ENCODE measurements around the gene NEDD9. TPM values are rescaled to one million over a fixed set of nuclear protein-coding genes. Genes with fewer than 3 reads are reported as not detected.

Gene NEDD9
- total RNA-seq, 4 donors from 2014 or later, result 34.6 to 82.7 (median 72.3) TPM

GRCh38 chr6:11230158-11231107, 2.0 kb downstream of the NEDD9 start:
- TF ChIP-seq EP300 (IDR thresholded peaks at IDR 0.05; ENCODE audit: low read depth) (no peak), POLR2A (IDR thresholded peaks at IDR 0.05) (peak; percentile 56), POLR2AphosphoS5 (IDR thresholded peaks at IDR 0.05) (peak; percentile 50 to 80 (median 65))
- TF ChIP-seq, protein P1, sequence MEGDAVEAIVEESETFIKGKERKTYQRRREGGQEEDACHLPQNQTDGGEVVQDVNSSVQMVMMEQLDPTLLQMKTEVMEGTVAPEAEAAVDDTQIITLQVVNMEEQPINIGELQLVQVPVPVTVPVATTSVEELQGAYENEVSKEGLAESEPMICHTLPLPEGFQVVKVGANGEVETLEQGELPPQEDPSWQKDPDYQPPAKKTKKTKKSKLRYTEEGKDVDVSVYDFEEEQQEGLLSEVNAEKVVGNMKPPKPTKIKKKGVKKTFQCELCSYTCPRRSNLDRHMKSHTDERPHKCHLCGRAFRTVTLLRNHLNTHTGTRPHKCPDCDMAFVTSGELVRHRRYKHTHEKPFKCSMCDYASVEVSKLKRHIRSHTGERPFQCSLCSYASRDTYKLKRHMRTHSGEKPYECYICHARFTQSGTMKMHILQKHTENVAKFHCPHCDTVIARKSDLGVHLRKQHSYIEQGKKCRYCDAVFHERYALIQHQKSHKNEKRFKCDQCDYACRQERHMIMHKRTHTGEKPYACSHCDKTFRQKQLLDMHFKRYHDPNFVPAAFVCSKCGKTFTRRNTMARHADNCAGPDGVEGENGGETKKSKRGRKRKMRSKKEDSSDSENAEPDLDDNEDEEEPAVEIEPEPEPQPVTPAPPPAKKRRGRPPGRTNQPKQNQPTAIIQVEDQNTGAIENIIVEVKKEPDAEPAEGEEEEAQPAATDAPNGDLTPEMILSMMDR (IDR thresholded peaks at IDR 0.05), result no peak
- Histone ChIP-seq H3K4me1 (peaks cover 7 to 26% (median 17%) of the 10 kb centered on the region in 4 donors), H3K27me3 (no peaks in the 10 kb centered on the region), H3K36me3 (no peaks in the 10 kb centered on the region), H3K4me3 (peak overlapping the region; percentile 5 to 80 (median 62)), H3K9me3 (no peaks in the 10 kb centered on the region), H3K27ac (peak overlapping the region; percentile 89 to 94 (median 93))
- intact Hi-C loops (cut with DNase I; ENCODE audit: low total_unique reads), result no loop called here
- peak; percentile 54 for DNase-seq
- in situ Hi-C loops (cut with MboI; ENCODE audit: low pct_ligation_motif_present in 1 of 4, low pct_unique_long_range_greater_than_20kb in 1 of 4, low sequenced_read_pairs in 3 of 4), result no loop called here
- WGBS, 2 donors (ENCODE audit: low coverage in 1 of 2), result 33 to 46% methylated on average over 7 to 9 of the region's 9 CpGs

DNA sequence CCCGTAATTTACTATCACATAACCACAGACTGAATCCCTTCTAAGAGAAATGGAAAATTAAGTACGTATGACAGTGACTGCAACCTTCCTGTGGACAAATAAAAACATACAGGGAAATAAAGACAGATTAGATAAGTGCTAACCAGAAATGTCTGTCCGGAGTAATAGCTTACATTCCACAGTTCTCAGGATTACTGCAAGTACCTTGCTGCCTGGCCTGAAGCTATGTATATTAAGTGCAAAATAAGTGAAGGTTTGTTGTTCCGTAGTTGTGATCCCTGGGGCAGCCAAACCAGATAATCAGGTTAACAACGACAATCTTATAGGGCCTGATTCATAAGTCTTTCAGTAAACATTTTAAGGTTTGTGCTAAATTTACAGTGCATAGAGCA, 2.8 kb downstream of the NEDD9 start:
- no peak for DNase-seq
- Histone ChIP-seq H3K27ac (peak overlapping the region; percentile 89 to 94 (median 93)), H3K27me3 (no peaks in the 10 kb centered on the region), H3K4me3 (peak overlapping the region in 3 of 4 donors; percentile 58 to 80 (median 67)), H3K36me3 (no peaks in the 10 kb centered on the region), H3K4me1 (peaks cover 7 to 32% (median 18%) of the 10 kb centered on the region in 4 donors), H3K9me3 (no peaks in the 10 kb centered on the region)
- WGBS, 2 donors (ENCODE audit: low coverage in 1 of 2), result 22 to 45% methylated on average over 3 to 5 of the region's 5 CpGs
- in situ Hi-C loops (cut with MboI; ENCODE audit: low pct_ligation_motif_present in 1 of 4, low pct_unique_long_range_greater_than_20kb in 1 of 4, low sequenced_read_pairs in 3 of 4), result no loop called here
- intact Hi-C loops (cut with DNase I; ENCODE audit: low total_unique reads), result no loop called here
- TF ChIP-seq POLR2AphosphoS5 (IDR thresholded peaks at IDR 0.05) (no peak), POLR2A (IDR thresholded peaks at IDR 0.05) (no peak), EP300 (IDR thresholded peaks at IDR 0.05; ENCODE audit: low read depth) (no peak)
- TF ChIP-seq, protein P1 (IDR thresholded peaks at IDR 0.05), result no peak

GRCh38 chr6:11228935-11229654, 3.4 kb downstream of the NEDD9 start:
- in situ Hi-C loops (cut with MboI; ENCODE audit: low pct_ligation_motif_present in 1 of 4, low pct_unique_long_range_greater_than_20kb in 1 of 4, low sequenced_read_pairs in 3 of 4), result no loop called here
- Histone ChIP-seq H3K27ac (peak overlapping the region; percentile 89 to 94 (median 93)), H3K9me3 (no peaks in the 10 kb centered on the region), H3K4me1 (peaks cover 12 to 38% (median 18%) of the 10 kb centered on the region in 4 donors), H3K36me3 (no peaks in the 10 kb centered on the region), H3K27me3 (no peaks in the 10 kb centered on the region), H3K4me3 (peak overlapping the region in 3 of 4 donors; percentile 58 to 80 (median 67))
- WGBS, 2 donors (ENCODE audit: low coverage in 1 of 2), result 29 to 34% methylated on average over 7 to 20 of the region's 20 CpGs
- no peak for TF ChIP-seq POLR2AphosphoS5 (IDR thresholded peaks at IDR 0.05)
- TF ChIP-seq, protein P1 (IDR thresholded peaks at IDR 0.05), result no peak
- no peak for TF ChIP-seq POLR2A (IDR thresholded peaks at IDR 0.05)
- TF ChIP-seq EP300 (IDR thresholded peaks at IDR 0.05; ENCODE audit: low read depth), result no peak
- intact Hi-C loops (cut with DNase I; ENCODE audit: low total_unique reads), result no loop called here
- DNase-seq, result no peak

GRCh38 chr6:11227698-11228097, 4.8 kb downstream of the NEDD9 start:
- no peak overlapping the region for H3K27ac ChIP-seq
- H3K9me3 ChIP-seq, result no peaks in the 10 kb centered on the region
- no peak overlapping the region for H3K4me3 ChIP-seq
- DNase-seq, result no peak
- intact Hi-C loops (cut with DNase I; ENCODE audit: low total_unique reads) (no loop called here), in situ Hi-C loops (cut with MboI; ENCODE audit: low pct_ligation_motif_present in 1 of 4, low pct_unique_long_range_greater_than_20kb in 1 of 4, low sequenced_read_pairs in 3 of 4) (no loop called here)
- 82 to 92% methylated on average over 4 to 5 of the region's 5 CpGs for WGBS, 2 donors (ENCODE audit: low coverage in 1 of 2)
- no peaks in the 10 kb centered on the region for H3K36me3 ChIP-seq
- peaks cover 5 to 42% (median 13%) of the 10 kb centered on the region in 4 donors for H3K4me1 ChIP-seq
- TF ChIP-seq POLR2A (IDR thresholded peaks at IDR 0.05) (no peak), POLR2AphosphoS5 (IDR thresholded peaks at IDR 0.05) (no peak), EP300 (IDR thresholded peaks at IDR 0.05; ENCODE audit: low read depth) (no peak)
- TF ChIP-seq, protein P1 (IDR thresholded peaks at IDR 0.05), result no peak
- no peaks in the 10 kb centered on the region for H3K27me3 ChIP-seq
